ENCODE data around the gene TDRD15.
"Not testable (repeated sequence)": the region's sequence is repeated elsewhere in the genome, so short reads cannot be mapped to it uniquely, and the experiment has no call there.

The TDRD15 gene

GRCh38 chr2:21146638-21147037 is 22.9 kb downstream of the TDRD15 start:
- DNase-seq (ENCODE audit: low spot score), result no peak

DNA sequence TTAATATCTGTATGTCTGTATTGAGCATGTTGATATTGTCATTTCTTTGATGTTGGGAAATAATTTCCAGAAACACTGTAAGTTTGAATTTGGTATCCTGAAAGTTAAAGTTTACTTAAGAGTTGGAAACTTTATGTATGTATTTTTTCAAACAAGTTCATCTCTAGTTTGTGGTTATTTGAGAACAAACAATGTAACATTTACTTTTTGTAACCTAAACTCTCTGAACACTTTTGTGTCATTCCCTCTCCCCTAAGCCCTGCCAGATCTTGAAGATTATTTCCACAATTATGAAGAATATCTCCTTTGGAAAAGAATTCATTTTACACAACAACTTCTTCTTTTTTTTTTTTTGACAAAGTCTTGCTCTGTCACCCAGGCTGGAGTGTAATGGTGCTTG is 24.9 kb downstream of the TDRD15 start:
- DNase-seq (ENCODE audit: low spot score), result no peak

DNA sequence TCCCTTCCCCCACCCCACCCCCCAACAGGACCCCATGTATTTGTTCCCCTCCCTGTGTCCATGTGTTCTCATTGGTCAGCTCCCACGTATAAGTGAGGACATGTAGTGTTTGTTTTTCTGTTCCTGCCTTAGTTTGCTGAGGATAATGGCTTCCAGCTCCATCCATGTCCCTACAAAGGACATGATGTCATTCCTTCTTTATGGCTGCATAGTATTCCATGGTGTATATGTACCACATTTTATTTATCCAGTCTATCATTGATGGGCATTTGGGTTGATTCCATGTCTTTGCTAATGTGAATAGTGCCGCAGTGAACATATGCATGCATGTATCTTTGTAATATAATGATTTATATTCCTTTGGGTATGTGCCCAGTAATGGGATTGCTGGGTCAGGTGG is 27.5 kb downstream of the TDRD15 start:
- not testable (repeated sequence) for DNase-seq (ENCODE audit: low spot score)

GRCh38 chr2:21155365-21156136 is 31.8 kb downstream of the TDRD15 start:
- DNase-seq (ENCODE audit: low spot score), result no peak

DNA sequence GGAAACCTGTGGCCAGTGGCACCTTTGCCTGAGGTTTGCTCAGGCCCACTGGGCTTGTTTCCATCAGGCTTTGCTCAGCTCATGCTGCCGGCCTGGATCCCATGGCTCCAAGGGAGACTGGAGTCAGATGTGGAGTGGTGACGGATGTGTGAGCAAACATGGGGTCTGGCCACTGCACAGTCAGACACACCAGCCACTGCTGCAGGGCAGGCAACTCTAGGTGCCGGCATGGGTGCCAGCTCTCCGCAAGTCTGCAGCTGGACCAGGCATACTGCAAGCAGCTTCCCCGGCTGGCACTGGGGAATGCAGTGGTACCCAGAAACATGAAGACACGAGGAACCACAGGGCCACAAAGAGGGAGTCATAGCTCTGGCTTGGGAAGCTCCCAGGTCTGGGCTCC is 37.4 kb downstream of the TDRD15 start:
- DNase-seq (ENCODE audit: low spot score), result no peak

DNA sequence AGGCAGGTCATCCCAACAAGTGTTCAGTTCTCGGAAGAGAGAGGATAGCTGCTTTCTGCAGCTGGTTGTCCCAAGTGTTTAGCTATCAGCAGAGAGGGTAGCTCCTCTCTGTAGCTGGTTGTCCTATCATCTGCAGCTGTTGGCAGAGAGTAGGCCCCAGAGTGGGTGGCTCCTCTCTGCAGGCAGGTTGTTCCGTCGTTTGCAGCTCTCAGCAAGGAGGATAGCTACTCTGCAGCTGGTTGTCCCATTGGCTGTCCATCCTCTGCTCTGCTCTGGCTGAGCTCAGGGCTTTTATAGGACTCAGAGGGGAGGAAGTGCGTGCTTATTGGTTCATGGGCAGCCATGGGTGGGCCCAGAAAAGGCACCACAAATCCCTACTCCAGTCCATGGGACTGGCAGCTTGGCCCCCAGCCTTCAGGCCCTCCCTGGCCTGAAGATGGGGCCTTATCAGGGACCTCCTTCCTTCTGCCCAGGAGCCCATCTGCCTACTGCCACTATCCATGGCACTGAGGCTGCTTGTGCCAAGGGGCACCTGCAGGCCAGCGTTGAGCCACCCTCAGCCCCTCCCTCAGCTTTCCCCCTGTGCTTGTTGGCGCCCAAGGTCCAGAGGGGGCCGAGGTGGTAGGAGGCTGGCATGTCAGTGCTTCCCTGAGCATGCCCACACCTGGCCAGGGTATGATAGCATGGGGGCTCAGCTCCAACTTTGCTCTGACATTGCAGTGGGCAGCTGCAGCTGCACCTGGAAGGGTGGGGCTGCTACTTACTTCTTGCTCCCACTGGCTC is 38.3 kb downstream of the TDRD15 start:
- no peak for DNase-seq (ENCODE audit: low spot score)

DNA sequence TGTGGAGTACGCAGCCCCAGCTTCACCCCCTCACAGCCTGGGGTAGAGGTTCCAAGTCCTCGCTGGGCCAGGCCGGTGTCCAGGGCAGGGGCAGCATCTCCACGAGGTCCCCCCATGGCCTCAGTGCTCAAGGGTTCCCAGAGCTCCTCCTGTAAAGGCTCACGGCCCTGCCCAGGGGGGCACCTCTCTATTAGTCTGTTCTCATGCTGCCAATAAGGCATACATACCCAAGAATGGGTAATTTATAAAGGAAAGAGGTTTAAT is 38.8 kb downstream of the TDRD15 start:
- DNase-seq (ENCODE audit: low spot score), result no peak

GRCh38 chr2:21163213-21163612 is 39.4 kb downstream of the TDRD15 start:
- DNase-seq (ENCODE audit: low spot score), result no peak

DNA sequence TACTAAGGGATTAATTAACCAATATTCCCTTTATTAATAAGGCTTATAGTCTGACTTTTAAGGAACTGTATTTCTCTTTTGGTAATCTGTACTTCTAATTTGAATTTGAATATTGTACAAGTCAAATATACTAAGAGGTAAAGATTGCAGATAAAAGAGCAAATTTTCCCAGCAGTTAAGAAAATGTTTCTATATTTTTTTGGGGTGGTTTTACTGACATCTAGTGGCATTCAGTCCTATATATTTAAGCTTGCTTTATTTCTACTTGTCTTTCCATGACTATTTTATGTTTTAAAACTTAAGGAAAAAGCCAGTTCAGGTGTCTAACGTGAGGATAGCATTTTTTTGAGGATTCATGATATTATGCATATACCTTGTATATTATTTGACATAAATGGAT is 41.6 kb downstream of the TDRD15 start:
- no peak for DNase-seq (ENCODE audit: low spot score)

GRCh38 chr2:21175895-21176646 is 52.3 kb downstream of the TDRD15 start:
- no peak for DNase-seq (ENCODE audit: low spot score)

DNA sequence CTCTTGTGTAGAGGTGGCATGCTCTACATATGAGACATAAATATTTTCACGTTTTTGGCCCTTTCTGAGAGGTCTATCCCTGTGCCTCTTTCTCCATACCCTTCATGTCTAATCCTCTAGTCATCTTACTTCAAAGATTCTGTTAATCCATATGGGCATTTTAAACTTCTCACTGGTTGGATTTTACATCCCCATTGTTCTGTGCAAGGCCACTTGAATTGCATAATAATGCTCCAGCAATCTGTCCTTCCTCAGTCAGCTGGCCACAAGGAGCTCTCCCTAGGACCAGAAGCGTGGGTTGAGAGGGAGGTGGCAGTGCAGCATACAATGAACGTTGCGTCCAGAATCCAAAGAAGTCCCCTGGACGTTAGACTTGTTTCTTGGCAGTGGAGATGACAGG is 58.2 kb downstream of the TDRD15 start:
- no peak for DNase-seq (ENCODE audit: low spot score)

GRCh38 chr2:21183306-21183705 is 59.5 kb downstream of the TDRD15 start:
- no peak for DNase-seq (ENCODE audit: low spot score)

GRCh38 chr2:21183726-21184125 is 60.0 kb downstream of the TDRD15 start:
- DNase-seq (ENCODE audit: low spot score), result no peak

DNA sequence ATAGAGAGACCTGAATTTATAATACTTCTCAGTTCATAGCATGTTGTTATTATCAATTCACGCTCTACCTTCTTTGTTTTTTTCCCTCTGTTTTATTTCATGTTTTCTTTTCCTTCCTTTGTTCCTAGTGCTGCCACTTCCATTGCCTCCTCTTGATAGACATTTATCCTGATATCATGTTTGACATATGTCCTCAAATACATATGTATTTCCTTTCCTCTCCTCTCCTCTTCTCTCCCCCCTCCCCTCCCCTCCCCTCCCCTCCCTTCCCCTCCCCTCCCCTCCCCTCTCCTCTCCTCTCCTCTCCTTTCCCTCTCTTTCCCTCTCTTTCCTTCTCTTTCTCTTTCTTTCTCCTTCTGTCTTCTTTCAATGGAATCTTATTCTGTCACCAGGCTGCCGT is 67.8 kb downstream of the TDRD15 start:
- no peak for DNase-seq (ENCODE audit: low spot score)

Data from CD4-positive, alpha-beta T cell treated with Interleukin-6 at 100 ng/mL for 8 hours (primary cell).